Measurements from ENCODE around the gene MOB3B.

- no peak for TF ChIP-seq EZH2 (IDR thresholded peaks at IDR 0.05; ENCODE audit: low read length, unreplicated experiment)
- TF ChIP-seq CTCF (conservative IDR thresholded peaks at IDR 0.05; ENCODE audit: low read depth, low read length), result no peak
- no peak for TF ChIP-seq EZH2phosphoT487 (IDR thresholded peaks at IDR 0.05; ENCODE audit: borderline replicate concordance, low read length)
These were observed 41.7 kb downstream of the MOB3B start for GRCh38 chr9:27487927-27488326.

Measured in PC-3 (cell line).